CD4-positive, alpha-beta memory T cell (primary cell): ENCODE measurements around the gene ABCB9. TPM values are rescaled to one million over a fixed set of nuclear protein-coding genes. Genes with fewer than 3 reads are reported as not detected.
A peak's percentile ranks its signal among the peaks of the same experiment; 100 is the strongest.

ENCODE experiments used
- CTCF ChIA-PET: fragments of 350-600 bp; sonication (Branson Sonifier 250); formaldehyde crosslinking; loops from one replicate; lab custom pipeline; 2021; ENCODE audit warnings: inconsistent platforms; ENCODE audit not compliant: partially characterized antibody; lab: Charles Lee
- POLR2A ChIA-PET: fragments of 350-600 bp; sonication (Branson Sonifier 250); formaldehyde crosslinking; loops from one replicate; lab custom pipeline; 2021; ENCODE audit not compliant: partially characterized antibody; lab: Charles Lee
- DNase-seq, 5 donors: peaks; one replicate each; pipeline versions ENCODE4 v3.0.0 to v3.0.0-alpha.2; 2020 to 2022; ENCODE audit warnings: mixed read lengths in 1 of 5
- H3K27ac ChIP-seq: one replicate; pipeline ENCODE4 v1.7.0; 2013; ENCODE audit warnings: low read depth, low read length
- H3K27me3 ChIP-seq: 2 replicates; pipeline ENCODE4 v1.7.0; 2013; ENCODE audit warnings: mild to moderate bottlenecking, low read length, moderate library complexity; ENCODE audit not compliant: insufficient read depth
- H3K36me3 ChIP-seq: 2 replicates; pipeline ENCODE4 v1.7.0; 2013; ENCODE audit warnings: mild to moderate bottlenecking, low read length, moderate library complexity; ENCODE audit not compliant: insufficient read depth
- H3K4me1 ChIP-seq: 2 replicates; pipeline ENCODE4 v1.7.0; 2013; ENCODE audit warnings: mild to moderate bottlenecking, low read length, moderate library complexity; ENCODE audit not compliant: insufficient read depth
- H3K4me3 ChIP-seq, 2 donors: one replicate each; pipeline ENCODE4 v1.7.0; 2013; ENCODE audit warnings: low read length in 2 of 2, mild to moderate bottlenecking in 1 of 2
- H3K9me3 ChIP-seq, 2 donors: one replicate each; pipeline ENCODE4 v1.7.0; 2013; ENCODE audit warnings: low read length in 2 of 2, control low read depth in 1 of 2; ENCODE audit not compliant: control insufficient read depth in 1 of 2
- H3K27ac Mint-ChIP-seq, 7 donors: one replicate each; pipeline ENCODE4 v1.8.0; 2020 to 2021; ENCODE audit warnings: mixed read lengths in 7 of 7, mild to moderate bottlenecking in 6 of 7, inconsistent platforms in 3 of 7, moderate library complexity in 3 of 7
- H3K27me3 Mint-ChIP-seq, 2 donors: one replicate each; pipeline ENCODE4 v1.8.0; 2020 to 2021; ENCODE audit warnings: mixed read lengths in 2 of 2
- H3K36me3 Mint-ChIP-seq, 2 donors: one replicate each; pipeline ENCODE4 v1.8.0; 2020 to 2021; ENCODE audit warnings: mixed read lengths in 2 of 2, inconsistent platforms in 1 of 2, mild to moderate bottlenecking in 1 of 2
- H3K4me1 Mint-ChIP-seq, 4 donors: one replicate each; pipeline ENCODE4 v1.8.0; 2020 to 2021; ENCODE audit warnings: mixed read lengths in 4 of 4, mild to moderate bottlenecking in 1 of 4
- H3K4me3 Mint-ChIP-seq, 8 donors: one replicate each; pipeline ENCODE4 v1.8.0; 2020 to 2021; ENCODE audit warnings: mixed read lengths in 8 of 8, mild to moderate bottlenecking in 7 of 8, moderate library complexity in 6 of 8, inconsistent platforms in 3 of 8
- H3K9me3 Mint-ChIP-seq, 8 donors: one replicate each; pipeline ENCODE4 v1.8.0; 2020 to 2021; ENCODE audit warnings: mixed read lengths in 8 of 8, mild to moderate bottlenecking in 5 of 8, inconsistent platforms in 3 of 8, moderate library complexity in 1 of 8
- intact Hi-C: fragments of 100-400 bp; cut with micrococcal nuclease; formaldehyde crosslinking; loops from one replicate; pipeline ENCODE4 v1.15.1; 2023
- polyA plus RNA-seq, 2 donors: library from polyadenylated mRNA; unstranded; fragments of 300-500 nt; fragmentation: Illumina TruSeq; gene quantifications; one replicate each; pipeline ENCODE4 v1.2.3, GENCODE V29; 2021
- total RNA-seq, 2 experiments: library from RNA; stranded (reverse); gene quantifications; one replicate each; pipeline ENCODE4 v1.2.3, GENCODE V29; 2021

Gene ABCB9
- total and polyA plus RNA-seq, 4 experiments from 2014 or later: 0.81 to 7.1 (median 3.8) TPM

GRCh38 chr12:122989225-122989839, 23.1 kb upstream of the ABCB9 start:
- peaks cover 0 to 10% of the 10 kb centered on the region in 2 donors for H3K36me3 Mint-ChIP-seq
- no peaks in the 10 kb centered on the region for H3K36me3 ChIP-seq
- CTCF ChIA-PET: interaction anchor here (1.3 kb wide), 1 partner anchor 35 kb away, joined by 3 read pairs; no protein-coding TSS in a partner anchor

DNA sequence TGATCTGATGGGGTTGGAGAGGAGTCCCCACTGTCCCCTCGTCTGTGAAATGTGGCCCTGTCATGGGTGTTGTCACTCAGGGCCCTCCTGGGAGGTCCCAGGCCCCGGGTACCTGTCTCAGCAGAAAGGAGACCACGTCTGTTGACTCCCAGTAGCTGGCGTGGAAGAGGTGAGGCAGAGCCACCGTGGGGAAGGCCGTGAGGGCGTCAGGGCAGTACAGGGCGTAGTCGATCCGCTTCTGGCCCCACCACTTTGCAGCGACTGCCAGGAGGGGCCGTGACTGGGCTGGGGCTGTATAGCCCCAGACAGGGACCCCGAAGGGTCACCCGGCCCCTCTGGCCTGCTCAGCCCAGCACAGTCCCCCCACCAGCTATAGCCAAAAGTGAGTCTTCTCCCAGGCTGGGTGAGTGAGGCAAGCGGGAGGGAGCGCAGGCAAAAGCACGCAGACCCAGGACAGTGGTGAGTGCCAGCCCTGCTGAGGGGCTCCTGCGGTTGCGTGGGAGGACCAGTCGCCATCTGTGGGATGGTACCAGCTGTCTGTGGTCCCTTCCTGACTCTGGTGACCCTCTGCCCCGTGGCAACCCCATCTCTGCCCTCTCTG, 22.4 kb upstream of the ABCB9 start:
- ChIA-PET POLR2A (interaction anchor here (0.8 kb wide), 1 partner anchor 14 kb away, joined by 3 read pairs; the partner anchor contains the start of gene OGFOD2), CTCF (no interaction called here)
- Histone ChIP-seq H3K36me3 (no peaks in the 10 kb centered on the region), H3K4me1 (peaks cover 9% of the 10 kb centered on the region), H3K9me3 (no peaks in the 10 kb centered on the region), H3K4me3 (no peak overlapping the region), H3K27ac (no peak overlapping the region), H3K27me3 (no peaks in the 10 kb centered on the region)
- Mint-ChIP-seq H3K27me3 (no peaks in the 10 kb centered on the region), H3K4me3 (no peak overlapping the region), H3K9me3 (peaks cover 0 to 4% (median 0%) of the 10 kb centered on the region in 8 donors), H3K27ac (no peak overlapping the region), H3K36me3 (peaks cover 0 to 11% of the 10 kb centered on the region in 2 donors), H3K4me1 (peaks cover 5 to 14% (median 10%) of the 10 kb centered on the region in 4 donors)
- no peak for DNase-seq
- intact Hi-C loops: no loop called here

More at GRCh38 chr12:122989225-122989839, 23.1 kb upstream of the ABCB9 start:
- H3K4me1 Mint-ChIP-seq: peaks cover 3 to 8% (median 5%) of the 10 kb centered on the region in 4 donors
- no peak for DNase-seq
- no peak overlapping the region for H3K27ac ChIP-seq
- intact Hi-C loops: no loop called here
- no peaks in the 10 kb centered on the region for H3K27me3 Mint-ChIP-seq
- H3K9me3 Mint-ChIP-seq: peaks cover 0 to 4% (median 0%) of the 10 kb centered on the region in 8 donors
- H3K27ac Mint-ChIP-seq: no peak overlapping the region
- H3K27me3 ChIP-seq: no peaks in the 10 kb centered on the region
- peaks cover 3% of the 10 kb centered on the region for H3K4me1 ChIP-seq
- no peak overlapping the region for H3K4me3 ChIP-seq
- POLR2A ChIA-PET: interaction anchor here (0.8 to 1.4 kb wide), 3 partner anchors 9 to 15 kb away, joined by 3 to 5 read pairs (median 4); partner anchors contain the start of genes ARL6IP4 and OGFOD2
- H3K9me3 ChIP-seq: no peaks in the 10 kb centered on the region
- no peak overlapping the region for H3K4me3 Mint-ChIP-seq

DNA sequence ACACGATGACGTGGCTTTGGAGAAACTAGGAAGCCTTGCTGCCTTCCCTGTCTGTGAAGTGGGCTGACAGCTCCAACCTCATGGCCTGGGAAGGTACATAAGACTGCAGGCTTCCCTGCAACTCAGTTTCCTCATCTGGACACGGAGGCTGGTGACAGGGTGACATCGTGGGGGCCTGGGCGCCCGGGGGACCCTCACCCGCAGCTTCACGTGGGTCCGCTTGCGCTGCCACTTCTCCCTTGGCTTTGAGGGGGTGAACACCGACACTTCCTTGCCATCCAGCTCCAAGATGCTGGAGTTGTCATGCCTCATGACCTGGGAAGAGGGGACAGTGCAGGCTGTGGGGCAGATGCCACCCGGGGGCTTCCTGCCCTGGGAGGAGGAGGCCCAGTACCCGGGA, 21.8 kb upstream of the ABCB9 start:
- Histone ChIP-seq H3K9me3 (no peaks in the 10 kb centered on the region), H3K36me3 (peaks cover 1% of the 10 kb centered on the region), H3K27ac (no peak overlapping the region), H3K4me3 (no peak overlapping the region), H3K27me3 (no peaks in the 10 kb centered on the region), H3K4me1 (peaks cover 16% of the 10 kb centered on the region)
- Mint-ChIP-seq H3K36me3 (peaks cover 0 to 16% of the 10 kb centered on the region in 2 donors), H3K27me3 (no peaks in the 10 kb centered on the region), H3K27ac (no peak overlapping the region), H3K4me1 (peaks cover 10 to 21% (median 14%) of the 10 kb centered on the region in 4 donors), H3K4me3 (no peak overlapping the region), H3K9me3 (peaks cover 0 to 4% (median 0%) of the 10 kb centered on the region in 8 donors)
- ChIA-PET CTCF (no interaction called here), POLR2A (no interaction called here)
- no peak for DNase-seq
- intact Hi-C loops: no loop called here

DNA sequence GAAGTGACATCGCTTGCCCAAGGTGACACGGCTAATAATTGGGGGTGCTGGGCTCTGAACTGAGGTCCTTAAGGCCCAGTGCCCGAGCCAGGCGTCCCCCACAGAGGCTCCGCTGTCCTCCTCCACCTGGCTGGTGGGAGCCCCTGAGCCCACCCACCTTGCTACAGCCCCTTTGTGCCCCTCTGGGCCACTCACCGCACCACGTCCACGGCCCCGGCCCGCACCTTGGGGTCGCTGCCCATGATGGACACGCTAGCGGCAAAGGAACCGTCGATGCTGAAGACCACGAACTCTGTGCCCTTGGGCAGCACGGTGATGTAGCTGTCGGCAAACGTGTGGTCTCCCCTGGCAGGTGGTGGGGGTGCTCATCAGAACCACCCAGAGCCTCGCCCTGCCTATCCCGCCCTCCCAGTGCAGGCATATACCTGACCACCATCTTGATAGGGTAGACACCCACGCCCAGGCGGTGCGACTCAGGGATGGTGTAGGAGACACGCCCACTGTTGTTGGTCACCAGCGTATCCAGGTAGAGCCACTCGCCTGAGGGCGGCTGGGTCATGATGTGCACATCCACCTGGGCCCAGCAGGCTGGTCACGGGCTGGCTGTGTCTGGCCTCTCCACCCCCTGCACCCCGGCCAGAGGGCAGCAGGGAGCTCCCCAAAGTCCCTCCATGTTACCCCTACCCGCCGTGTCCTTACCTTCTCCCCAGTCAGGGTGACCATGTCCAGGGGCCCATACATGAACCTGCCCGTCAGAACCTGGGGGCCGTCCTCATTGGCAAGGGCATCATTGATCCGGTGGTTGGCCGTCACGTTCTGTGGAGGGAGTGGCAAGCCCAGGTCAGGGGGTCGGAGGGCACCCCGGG, 21.1 kb upstream of the ABCB9 start:
- Histone ChIP-seq H3K9me3 (no peaks in the 10 kb centered on the region), H3K27ac (no peak overlapping the region), H3K4me1 (peaks cover 23% of the 10 kb centered on the region), H3K36me3 (peaks cover 4% of the 10 kb centered on the region), H3K27me3 (no peaks in the 10 kb centered on the region), H3K4me3 (no peak overlapping the region)
- Mint-ChIP-seq H3K4me3 (no peak overlapping the region), H3K4me1 (peaks cover 10 to 24% (median 18%) of the 10 kb centered on the region in 4 donors), H3K36me3 (peaks cover 0 to 20% of the 10 kb centered on the region in 2 donors), H3K9me3 (peaks cover 0 to 4% (median 0%) of the 10 kb centered on the region in 8 donors), H3K27ac (no peak overlapping the region), H3K27me3 (no peaks in the 10 kb centered on the region)
- CTCF ChIA-PET: no interaction called here
- POLR2A ChIA-PET: interaction anchor here (1.4 kb wide), 1 partner anchor 13 kb away, joined by 3 read pairs; the partner anchor contains the start of gene OGFOD2
- intact Hi-C loops: no loop called here
- no peak for DNase-seq

DNA sequence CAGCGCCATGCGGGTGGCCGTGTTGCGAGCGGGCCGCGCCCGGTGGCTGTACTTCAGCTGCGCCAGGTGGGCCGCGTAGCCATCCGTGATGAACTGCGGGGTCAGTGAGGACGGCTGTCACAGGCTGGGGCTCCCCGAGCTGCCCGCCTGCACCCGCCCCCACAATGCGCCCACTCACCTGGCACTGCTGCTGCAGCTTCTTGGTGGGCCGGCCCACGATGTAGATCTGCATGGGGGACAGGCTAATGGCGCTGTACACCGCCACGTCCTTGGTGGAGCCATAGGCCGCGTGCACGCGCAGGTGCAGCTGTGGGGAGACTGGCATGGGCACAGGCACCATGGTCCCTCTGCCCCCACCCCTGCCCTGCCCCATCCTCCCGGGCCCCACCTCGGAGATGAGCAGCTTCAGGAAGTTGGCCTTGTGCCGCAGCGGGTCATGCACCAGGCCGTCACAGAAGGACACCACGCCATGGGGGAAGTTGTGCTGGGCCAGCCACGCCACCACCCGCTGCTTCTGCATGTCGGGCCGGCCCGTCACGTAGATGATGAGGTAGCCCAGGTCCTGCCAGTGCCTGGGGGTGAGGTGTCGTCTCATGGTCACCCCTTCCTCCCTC, 20.1 kb upstream of the ABCB9 start:
- DNase-seq: no peak
- ChIA-PET POLR2A (interaction anchor here (1.4 kb wide), 1 partner anchor 12 kb away, joined by 3 read pairs; the partner anchor contains the start of gene OGFOD2), CTCF (no interaction called here)
- peaks cover 0 to 4% (median 0%) of the 10 kb centered on the region in 8 donors for H3K9me3 Mint-ChIP-seq
- Histone ChIP-seq H3K4me1 (peaks cover 33% of the 10 kb centered on the region), H3K4me3 (no peak overlapping the region), H3K36me3 (peaks cover 10% of the 10 kb centered on the region), H3K27me3 (no peaks in the 10 kb centered on the region), H3K9me3 (no peaks in the 10 kb centered on the region), H3K27ac (no peak overlapping the region)
- no peak overlapping the region for H3K27ac Mint-ChIP-seq
- H3K4me1 Mint-ChIP-seq: peaks cover 15 to 33% (median 25%) of the 10 kb centered on the region in 4 donors
- peaks cover 0 to 21% of the 10 kb centered on the region in 2 donors for H3K36me3 Mint-ChIP-seq
- no peak overlapping the region for H3K4me3 Mint-ChIP-seq
- intact Hi-C loops: no loop called here
- H3K27me3 Mint-ChIP-seq: no peaks in the 10 kb centered on the region

DNA sequence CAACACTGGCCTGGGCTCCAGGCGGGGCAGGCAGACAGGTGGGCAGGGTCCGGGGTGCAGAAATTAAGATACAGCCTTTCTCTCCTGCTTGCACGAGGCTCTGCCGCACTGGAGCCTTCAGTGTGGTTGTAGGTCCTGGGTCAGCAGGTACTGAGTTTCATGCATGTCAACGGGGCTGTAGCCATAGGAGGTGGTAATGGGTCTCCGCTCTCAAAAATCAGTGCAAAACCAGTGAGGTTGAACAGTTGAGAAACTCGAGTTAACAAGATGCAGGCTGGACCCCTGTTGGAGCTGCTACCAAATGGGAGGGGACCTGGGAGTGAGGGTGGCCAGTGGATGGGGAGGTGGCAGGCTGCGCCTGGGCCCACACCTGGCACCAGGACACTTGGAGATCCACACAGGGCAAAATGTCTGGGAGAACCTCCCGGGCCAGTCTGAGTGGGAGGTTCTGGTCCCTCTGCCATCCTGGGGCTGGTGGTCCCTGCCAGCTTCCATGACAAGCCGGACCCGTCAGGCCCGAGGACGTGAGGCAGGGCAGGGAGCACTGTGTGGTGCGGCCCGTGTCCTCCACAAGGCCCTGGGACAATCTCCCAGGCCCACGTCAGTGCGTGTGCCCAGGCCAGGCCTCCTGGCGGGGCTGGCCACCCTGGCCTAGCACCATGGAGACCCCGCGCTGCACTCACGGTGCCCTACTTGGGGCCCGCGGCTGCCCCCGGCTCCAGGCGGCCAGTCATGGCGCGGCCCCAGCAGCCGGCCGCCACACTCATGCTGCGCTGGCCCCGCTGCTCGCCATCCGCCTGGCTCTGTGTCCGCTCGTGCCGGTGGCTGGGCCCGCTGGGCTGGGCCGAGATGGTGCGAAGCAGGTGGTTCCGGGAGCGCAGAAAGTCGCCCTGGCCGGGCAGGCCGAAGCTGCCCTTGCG, 19.3 kb upstream of the ABCB9 start:
- peaks cover 10% of the 10 kb centered on the region for H3K36me3 ChIP-seq
- H3K36me3 Mint-ChIP-seq: peaks cover 0 to 23% of the 10 kb centered on the region in 2 donors
- no peak overlapping the region for H3K27ac ChIP-seq
- peaks cover 0 to 4% (median 0%) of the 10 kb centered on the region in 8 donors for H3K9me3 Mint-ChIP-seq
- CTCF ChIA-PET: interaction anchor here (0.6 to 1.5 kb wide), 2 partner anchors 125 to 190 kb away, joined by 3 to 5 read pairs; no protein-coding TSS in a partner anchor
- peak overlapping the region in 2 of 7 donors; percentile 68 to 78 for H3K27ac Mint-ChIP-seq
- no peaks in the 10 kb centered on the region for H3K9me3 ChIP-seq
- H3K4me1 Mint-ChIP-seq: peaks cover 15 to 37% (median 26%) of the 10 kb centered on the region in 4 donors
- no peak for DNase-seq
- no peak overlapping the region for H3K4me3 Mint-ChIP-seq
- POLR2A ChIA-PET: interaction anchor here (1.4 to 3.4 kb wide), 2 partner anchors 11 kb away, joined by 3 to 17 read pairs; partner anchors contain the start of gene OGFOD2
- H3K27me3 ChIP-seq: no peaks in the 10 kb centered on the region
- H3K4me1 ChIP-seq: peaks cover 35% of the 10 kb centered on the region
- intact Hi-C loops: no loop called here
- no peaks in the 10 kb centered on the region for H3K27me3 Mint-ChIP-seq
- no peak overlapping the region for H3K4me3 ChIP-seq
